ENCODE measurements around the gene MYO10. TPM values are rescaled to one million over a fixed set of nuclear protein-coding genes. Genes with fewer than 3 reads are reported as not detected.

The MYO10 gene
- total and polyA plus RNA-seq, 2 of the 8 experiments (the other 6 are each of a cell fraction or from before 2014, with no cell fraction given) = 21.5 to 107 TPM

- Histone ChIP-seq H2BK120ac (replicated peaks; ENCODE audit: low read depth, low read length) (no peak overlapping the region), H3K4me3 (ENCODE audit: extremely low read depth in 1 of 4, insufficient read depth in 2 of 4, low read depth in 3 of 4, low read length in 4 of 4) (no peak overlapping the region), H2BK15ac (ENCODE audit: low read length) (no peak overlapping the region), H3K18ac (ENCODE audit: extremely low read depth, low read length) (no peak overlapping the region), H3K23me2 (ENCODE audit: low read depth, low read length) (no peaks in the 10 kb centered on the region), H3K9me3 (ENCODE audit: insufficient read depth in 2 of 2, low read depth in 1 of 2, low read length in 1 of 2) (no peaks in the 10 kb centered on the region), H3K27ac (ENCODE audit: low read depth, low read length) (no peak overlapping the region), H2BK12ac (ENCODE audit: low read depth, low read length) (no peak overlapping the region), H3K23ac (ENCODE audit: insufficient read length) (no peak overlapping the region), H3K4me1 (replicated peaks in 1 of 4; ENCODE audit: control insufficient read depth in 3 of 4, insufficient read depth in 4 of 4, low read length in 3 of 4) (no peaks in the 10 kb centered on the region; a peak in 1 of 7 replicates), H4K5ac (ENCODE audit: insufficient read length, low read depth, low read length) (no peak overlapping the region), H3K14ac (ENCODE audit: insufficient read length) (no peak overlapping the region), H3K56ac (replicated peaks; ENCODE audit: insufficient read length, low read depth, low read length) (no peak overlapping the region), H3K79me1 (ENCODE audit: low read depth, low read length) (no peaks in the 10 kb centered on the region), H3K27me3 (replicated peaks in 1 of 4; ENCODE audit: control insufficient read depth in 3 of 4, extremely low read depth in 1 of 4, insufficient read depth in 3 of 4, low read length in 3 of 4) (no peaks in the 10 kb centered on the region), H4K91ac (replicated peaks; ENCODE audit: insufficient read length, low read length) (no peak overlapping the region), H3K79me2 (ENCODE audit: control insufficient read depth in 1 of 2, insufficient read depth in 2 of 2, low read length in 2 of 2) (peaks cover 0 to 6% of the 10 kb centered on the region in 2 experiments; a peak in 1 of 4 replicates), H2AFZ (ENCODE audit: low read length) (no peak overlapping the region), H3K36me3 (ENCODE audit: control insufficient read depth in 2 of 4, insufficient read depth in 4 of 4, low read length in 3 of 4) (no peaks in the 10 kb centered on the region), H3K4me2 (ENCODE audit: insufficient read depth in 1 of 2, low read depth in 2 of 2, low read length in 2 of 2) (no peak overlapping the region), H3K9ac (replicated peaks in 1 of 4; ENCODE audit: extremely low read depth in 1 of 4, low read depth in 3 of 4, low read length in 3 of 4) (no peak overlapping the region), H4K20me1 (replicated peaks in 1 of 2; ENCODE audit: control insufficient read depth in 1 of 2, insufficient read depth in 2 of 2, low read length in 2 of 2) (peaks cover 2 to 3% of the 10 kb centered on the region in 2 experiments), H3K4ac (replicated peaks; ENCODE audit: insufficient read length, low read depth, low read length) (no peak overlapping the region), H2BK20ac (ENCODE audit: low read length) (no peak overlapping the region), H2BK5ac (ENCODE audit: low read depth, low read length) (no peak overlapping the region), H2AK5ac (ENCODE audit: low read depth, low read length) (no peak overlapping the region), H4K8ac (ENCODE audit: extremely low read depth, insufficient read depth, low read length) (no peak overlapping the region)
- no peak for DNase-seq (ENCODE audit: low read depth in 1 of 2, low spot score in 2 of 2)
- POLR2A ChIA-PET (ENCODE audit: partially characterized antibody) = no interaction called here
- WGBS, 2 experiments (ENCODE audit: extremely low coverage in 1 of 2, insufficient coverage in 1 of 2, insufficient read length in 1 of 2, insufficient replicate concordance in 2 of 2, low coverage in 1 of 2, low lambda C conversion rate in 2 of 2, missing lambda C conversion rate in 1 of 2) = 89% methylated on average over 7 of the region's 7 CpGs; no CpG with 5 or more reads in 1 of the 2 experiments
- FAIRE-seq = no peak
- CTCF ChIA-PET (ENCODE audit: partially characterized antibody) = interaction anchor here (0.7 to 5.2 kb wide), 5 partner anchors 47 to 361 kb away, joined by 3 to 27 read pairs (median 3); no protein-coding TSS in a partner anchor
- no peak for TF ChIP-seq TEAD4 (IDR thresholded peaks at IDR 0.05; ENCODE audit: low read depth, low read length)
- no peak for TF ChIP-seq GABPA (IDR thresholded peaks at IDR 0.05; ENCODE audit: borderline replicate concordance, insufficient read depth, low read length)
- no peak for TF ChIP-seq NRF1 (IDR thresholded peaks at IDR 0.05; ENCODE audit: low read depth, low read length)
- no peak for TF ChIP-seq SIRT6 (IDR thresholded peaks at IDR 0.05; ENCODE audit: low read length)
- TF ChIP-seq USF2 (IDR thresholded peaks at IDR 0.05; ENCODE audit: low read length) = no peak
- no peak for TF ChIP-seq RBBP5 (IDR thresholded peaks at IDR 0.05; ENCODE audit: borderline replicate concordance, low read depth, low read length)
- TF ChIP-seq TAF1 (IDR thresholded peaks at IDR 0.05; ENCODE audit: low read depth, low read length) = no peak
These were observed 94.7 kb downstream of the MYO10 start for GRCh38 chr5:16841416-16841815.
